PC-9 (cell line): ENCODE data around the gene ADCY4. TPM values are rescaled to one million over a fixed set of nuclear protein-coding genes. Genes with fewer than 3 reads are reported as not detected.

ENCODE experiments used
- BruUV-seq: library from RNA; stranded (reverse); fragments of 400-500 nt; replicated peaks from 2 replicates; lab custom pipeline; 2021; lab: Mats Ljungman, UMichigan
- CTCF ChIA-PET: fragments of 300-600 bp; sonication (Branson Sonifier 250); formaldehyde crosslinking; loops from one replicate; lab custom pipeline; 2022; ENCODE audit warnings: antibody characterized with exemption; lab: Charles Lee
- POLR2A ChIA-PET: fragments of 300-600 bp; sonication (Branson Sonifier 250); formaldehyde crosslinking; loops from one replicate; lab custom pipeline; 2022; ENCODE audit warnings: antibody characterized with exemption; ENCODE audit not compliant: unreplicated experiment; lab: Charles Lee
- DNase-seq, 2 experiments: peaks; one replicate each; pipeline versions ENCODE4 v3.0.0 to v3.0.0-alpha.2; 2015 to 2022; ENCODE audit warnings: mixed read lengths in 1 of 2
- H2AFZ ChIP-seq: fragments of 200-600 bp; sonication (generic); 2 replicates; pipeline ENCODE4 v1.8.1; 2017; ENCODE audit warnings: antibody characterized with exemption
- H3F3A ChIP-seq: fragments of 200-600 bp; sonication (generic); 2 replicates; pipeline ENCODE4 v1.8.1; 2017; ENCODE audit warnings: antibody characterized with exemption, mild to moderate bottlenecking, low read depth; ENCODE audit not compliant: insufficient read depth
- H3K27ac ChIP-seq: fragments of 200-600 bp; sonication (generic); 2 replicates; pipeline ENCODE4 v1.6.1; 2016; ENCODE audit warnings: mixed run types
- H3K27me3 ChIP-seq: fragments of 200-600 bp; sonication (generic); 2 replicates; pipeline ENCODE4 v1.6.1; 2016; ENCODE audit warnings: low read depth, mixed run types; ENCODE audit not compliant: insufficient read depth
- H3K36me3 ChIP-seq: fragments of 200-600 bp; sonication (generic); 2 replicates; pipeline ENCODE4 v1.6.1; 2016; ENCODE audit warnings: low read depth, mixed run types
- H3K4me1 ChIP-seq: fragments of 200-600 bp; sonication (generic); replicated peaks from 2 replicates; pipeline ENCODE4 v1.6.1; 2016; ENCODE audit warnings: mixed run types; ENCODE audit not compliant: insufficient read depth
- H3K4me2 ChIP-seq: fragments of 200-600 bp; sonication (generic); 2 replicates; pipeline ENCODE4 v1.6.1; 2017; ENCODE audit warnings: mixed run types
- H3K4me3 ChIP-seq: fragments of 200-600 bp; sonication (generic); 2 replicates; pipeline ENCODE4 v1.6.1; 2016; ENCODE audit warnings: mixed run types
- H3K79me2 ChIP-seq: fragments of 200-600 bp; sonication (generic); 2 replicates; pipeline ENCODE4 v1.6.1; 2017; ENCODE audit warnings: low read depth, mixed run types
- H3K9me2 ChIP-seq: fragments of 200-600 bp; sonication (generic); 2 replicates; pipeline ENCODE4 v1.8.1; 2017; ENCODE audit warnings: mild to moderate bottlenecking; ENCODE audit not compliant: insufficient read depth
- H3K9me3 ChIP-seq: fragments of 200-600 bp; sonication (generic); 2 replicates; pipeline ENCODE4 v1.8.1; 2016; ENCODE audit warnings: low read depth; ENCODE audit not compliant: insufficient read depth
- H4K20me1 ChIP-seq: fragments of 200-600 bp; sonication (generic); 2 replicates; pipeline ENCODE4 v1.8.1; 2017; ENCODE audit not compliant: insufficient read depth
- CTCF ChIP-seq: fragments of 200-600 bp; sonication (generic); conservative IDR thresholded peaks from 2 replicates; pipeline ENCODE4 v1.6.1; 2017; ENCODE audit warnings: mixed run types, antibody characterized with exemption, mild to moderate bottlenecking, moderate library complexity
- EZH2 ChIP-seq: fragments of 200-600 bp; sonication (generic); IDR thresholded peaks from 2 replicates; pipeline ENCODE4 v1.8.0; 2017; ENCODE audit warnings: antibody characterized with exemption, low read depth
- intact Hi-C: fragments of 100-400 bp; cut with micrococcal nuclease; formaldehyde crosslinking; loops from one replicate; pipeline ENCODE4 v1.10.0; 2022; ENCODE audit not compliant: unreplicated experiment
- total RNA-seq: library from RNA; stranded (reverse); gene quantifications from 2 replicates; pipeline ENCODE4 v1.2.3, GENCODE V29; 2021

Gene ADCY4
- total RNA-seq, 1 experiment from 2014 or later = 1.8 TPM

- H3K9me3 ChIP-seq = no peaks in the 10 kb centered on the region
- no peaks in the 10 kb centered on the region for H3K79me2 ChIP-seq
- no peak for DNase-seq
- H3K4me1 ChIP-seq = peaks cover 3% of the 10 kb centered on the region; the same call in 1 of the 2 replicates
- H3K27ac ChIP-seq = no peak overlapping the region
- intact Hi-C loops = no loop called here
- H3K36me3 ChIP-seq = no peaks in the 10 kb centered on the region
- BruUV-seq = no TSS peak
- ChIA-PET POLR2A (no interaction called here), CTCF (interaction anchor here (0.5 to 0.6 kb wide), 2 partner anchors 57 to 242 kb away, joined by 3 to 4 read pairs; no protein-coding TSS in a partner anchor)
- H3K4me3 ChIP-seq = no peak overlapping the region
- H3K27me3 ChIP-seq = no peaks in the 10 kb centered on the region
- no peak overlapping the region for H3K4me2 ChIP-seq
- H3F3A ChIP-seq = no peaks in the 10 kb centered on the region
- no peaks in the 10 kb centered on the region for H4K20me1 ChIP-seq
- TF ChIP-seq CTCF (no peak), EZH2 (no peak)
- no peaks in the 10 kb centered on the region for H3K9me2 ChIP-seq
- H2AFZ ChIP-seq = no peak overlapping the region
Observed at GRCh38 chr14:24330973-24331674, 3.7 kb downstream of the ADCY4 start.

GRCh38 chr14:24329736-24330135 is 5.1 kb downstream of the ADCY4 start:
- CTCF ChIA-PET = no interaction called here
- Histone ChIP-seq H3K79me2 (no peaks in the 10 kb centered on the region), H3K4me1 (0 out of 2 replicates have a peak, but pooled peaks cover 3% of the 10 kb centered on the region), H3K27me3 (no peaks in the 10 kb centered on the region), H2AFZ (no peak overlapping the region), H3K9me2 (no peaks in the 10 kb centered on the region), H3F3A (no peaks in the 10 kb centered on the region), H3K36me3 (no peaks in the 10 kb centered on the region), H4K20me1 (no peaks in the 10 kb centered on the region), H3K9me3 (no peaks in the 10 kb centered on the region), H3K4me2 (no peak overlapping the region), H3K27ac (no peak overlapping the region), H3K4me3 (no peak overlapping the region)
- intact Hi-C loops = no loop called here
- no peak for DNase-seq
- no peak for TF ChIP-seq EZH2
- no peak for TF ChIP-seq CTCF
- POLR2A ChIA-PET = no interaction called here
- BruUV-seq = no TSS peak

- TF ChIP-seq CTCF (no peak), EZH2 (no peak)
- H3K9me3 ChIP-seq = no peaks in the 10 kb centered on the region
- BruUV-seq = no TSS peak
- no peak overlapping the region for H3K4me2 ChIP-seq
- ChIA-PET CTCF (no interaction called here), POLR2A (no interaction called here)
- H3K36me3 ChIP-seq = no peaks in the 10 kb centered on the region
- H3F3A ChIP-seq = no peaks in the 10 kb centered on the region
- 0 out of 2 replicates have a peak, but pooled peaks cover 3% of the 10 kb centered on the region for H3K4me1 ChIP-seq
- H3K4me3 ChIP-seq = no peak overlapping the region
- H3K27ac ChIP-seq = no peak overlapping the region
- no peaks in the 10 kb centered on the region for H4K20me1 ChIP-seq
- intact Hi-C loops = no loop called here
- DNase-seq = no peak
- no peaks in the 10 kb centered on the region for H3K79me2 ChIP-seq
- no peaks in the 10 kb centered on the region for H3K9me2 ChIP-seq
- no peak overlapping the region for H2AFZ ChIP-seq
- H3K27me3 ChIP-seq = no peaks in the 10 kb centered on the region
Observed at GRCh38 chr14:24329073-24329663, 5.7 kb downstream of the ADCY4 start.
